Ishikawa (cell line): Measurements from ENCODE around the gene MINDY3.

ENCODE experiments used
- EGR1 ChIP-seq: IDR thresholded peaks from 2 replicates; pipeline ENCODE4 v1.6.1; 2012
- EP300 ChIP-seq: IDR thresholded peaks from 2 replicates; pipeline ENCODE4 v1.6.1; 2012; ENCODE audit warnings: borderline replicate concordance
- FOXM1 ChIP-seq: IDR thresholded peaks from 2 replicates; pipeline ENCODE4 v1.6.1; 2012; ENCODE audit warnings: low read depth, borderline replicate concordance
- NFIC ChIP-seq: IDR thresholded peaks from 2 replicates; pipeline ENCODE4 v1.6.1; 2012
- RAD21 ChIP-seq: IDR thresholded peaks from 2 replicates; pipeline ENCODE4 v1.6.1; 2012; ENCODE audit warnings: low read depth
- TAF1 ChIP-seq: IDR thresholded peaks from 2 replicates; pipeline ENCODE4 v1.6.1; 2012; ENCODE audit warnings: low read depth, mild to moderate bottlenecking
- TF ChIP-seq, protein P1 (sequence below): IDR thresholded peaks from 2 replicates; pipeline ENCODE4 v1.6.1; 2012; ENCODE audit warnings: low read depth, mild to moderate bottlenecking
- TF ChIP-seq, protein P2 (sequence below): IDR thresholded peaks from 2 replicates; pipeline ENCODE4 v1.6.1; 2012
- TF ChIP-seq, protein P3 (sequence below): IDR thresholded peaks from 2 replicates; pipeline ENCODE4 v1.6.1; 2012

DNA sequence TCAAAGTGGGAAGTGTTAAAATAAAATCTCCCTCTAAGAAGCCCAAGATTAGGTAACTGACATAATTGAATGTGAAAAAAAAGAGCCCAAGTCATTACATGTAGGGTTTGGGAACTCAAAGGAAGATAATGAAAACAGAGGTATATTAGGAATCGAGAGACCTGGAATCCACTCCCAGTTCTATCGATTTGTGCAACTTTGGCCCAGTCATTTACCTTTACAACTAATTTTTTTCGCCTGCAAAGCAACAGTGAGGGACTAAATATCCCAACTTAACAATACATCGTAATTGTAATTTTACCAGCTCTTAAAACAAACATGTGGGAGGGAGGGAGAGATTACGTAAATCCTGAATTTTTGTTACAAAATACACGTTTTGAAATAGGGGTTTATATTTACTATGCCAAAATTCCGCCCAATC lies 1.4 kb downstream of the MINDY3 start:
- TF ChIP-seq RAD21: no peak
- TF ChIP-seq, protein P1, sequence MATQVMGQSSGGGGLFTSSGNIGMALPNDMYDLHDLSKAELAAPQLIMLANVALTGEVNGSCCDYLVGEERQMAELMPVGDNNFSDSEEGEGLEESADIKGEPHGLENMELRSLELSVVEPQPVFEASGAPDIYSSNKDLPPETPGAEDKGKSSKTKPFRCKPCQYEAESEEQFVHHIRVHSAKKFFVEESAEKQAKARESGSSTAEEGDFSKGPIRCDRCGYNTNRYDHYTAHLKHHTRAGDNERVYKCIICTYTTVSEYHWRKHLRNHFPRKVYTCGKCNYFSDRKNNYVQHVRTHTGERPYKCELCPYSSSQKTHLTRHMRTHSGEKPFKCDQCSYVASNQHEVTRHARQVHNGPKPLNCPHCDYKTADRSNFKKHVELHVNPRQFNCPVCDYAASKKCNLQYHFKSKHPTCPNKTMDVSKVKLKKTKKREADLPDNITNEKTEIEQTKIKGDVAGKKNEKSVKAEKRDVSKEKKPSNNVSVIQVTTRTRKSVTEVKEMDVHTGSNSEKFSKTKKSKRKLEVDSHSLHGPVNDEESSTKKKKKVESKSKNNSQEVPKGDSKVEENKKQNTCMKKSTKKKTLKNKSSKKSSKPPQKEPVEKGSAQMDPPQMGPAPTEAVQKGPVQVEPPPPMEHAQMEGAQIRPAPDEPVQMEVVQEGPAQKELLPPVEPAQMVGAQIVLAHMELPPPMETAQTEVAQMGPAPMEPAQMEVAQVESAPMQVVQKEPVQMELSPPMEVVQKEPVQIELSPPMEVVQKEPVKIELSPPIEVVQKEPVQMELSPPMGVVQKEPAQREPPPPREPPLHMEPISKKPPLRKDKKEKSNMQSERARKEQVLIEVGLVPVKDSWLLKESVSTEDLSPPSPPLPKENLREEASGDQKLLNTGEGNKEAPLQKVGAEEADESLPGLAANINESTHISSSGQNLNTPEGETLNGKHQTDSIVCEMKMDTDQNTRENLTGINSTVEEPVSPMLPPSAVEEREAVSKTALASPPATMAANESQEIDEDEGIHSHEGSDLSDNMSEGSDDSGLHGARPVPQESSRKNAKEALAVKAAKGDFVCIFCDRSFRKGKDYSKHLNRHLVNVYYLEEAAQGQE: no peak
- TF ChIP-seq, protein P2, sequence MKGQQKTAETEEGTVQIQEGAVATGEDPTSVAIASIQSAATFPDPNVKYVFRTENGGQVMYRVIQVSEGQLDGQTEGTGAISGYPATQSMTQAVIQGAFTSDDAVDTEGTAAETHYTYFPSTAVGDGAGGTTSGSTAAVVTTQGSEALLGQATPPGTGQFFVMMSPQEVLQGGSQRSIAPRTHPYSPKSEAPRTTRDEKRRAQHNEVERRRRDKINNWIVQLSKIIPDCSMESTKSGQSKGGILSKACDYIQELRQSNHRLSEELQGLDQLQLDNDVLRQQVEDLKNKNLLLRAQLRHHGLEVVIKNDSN: no peak
- no peak for TF ChIP-seq FOXM1
- TF ChIP-seq TAF1: no peak
- TF ChIP-seq, protein P3, sequence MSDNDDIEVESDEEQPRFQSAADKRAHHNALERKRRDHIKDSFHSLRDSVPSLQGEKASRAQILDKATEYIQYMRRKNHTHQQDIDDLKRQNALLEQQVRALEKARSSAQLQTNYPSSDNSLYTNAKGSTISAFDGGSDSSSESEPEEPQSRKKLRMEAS: no peak
- TF ChIP-seq EP300: no peak
- no peak for TF ChIP-seq NFIC
- TF ChIP-seq EGR1: no peak
